ENCODE measurements around the gene SMIM35. TPM values are rescaled to one million over a fixed set of nuclear protein-coding genes. Genes with fewer than 3 reads are reported as not detected.

The SMIM35 gene
- total and polyA plus RNA-seq, 2 of the 13 experiments (the other 11 are each of a cell fraction or from before 2014, with no cell fraction given), result not detected

DNA sequence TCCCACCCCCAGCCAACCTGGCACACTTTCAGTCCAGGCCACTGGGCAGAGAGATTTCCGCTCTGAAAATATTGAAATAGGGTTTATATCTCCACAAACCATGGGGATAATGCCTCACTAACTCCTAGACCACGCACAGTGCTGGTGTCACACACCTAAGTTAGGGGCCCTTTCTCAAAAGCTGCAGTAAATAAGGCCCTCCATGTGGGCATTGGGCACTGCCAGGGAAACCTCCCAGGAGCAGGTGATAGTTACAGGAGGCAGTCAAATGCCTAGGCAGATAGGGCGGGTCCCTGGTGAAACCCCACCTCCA lies 103.6 kb downstream of the SMIM35 start:
- FAIRE-seq (no peak), DNase-seq (ENCODE audit: low spot score) (no peak), ATAC-seq (no peak)
- ChIA-PET CTCF (ENCODE audit: low intra/inter-chr PET ratio, low total read pairs) (no interaction called here), POLR2A (no interaction called here)
- Histone ChIP-seq H3K36me3 (replicated peaks in 1 of 2; ENCODE audit: control insufficient read depth in 1 of 2, insufficient read depth in 2 of 2, low read length in 2 of 2) (no peaks in the 10 kb centered on the region), H3K79me2 (ENCODE audit: insufficient read depth, low read length) (no peaks in the 10 kb centered on the region), H3K27ac (ENCODE audit: extremely low read length, insufficient read depth, low read length) (no peak overlapping the region), H2AFZ (ENCODE audit: low read length) (no peak overlapping the region), H3K4me2 (ENCODE audit: low read depth, low read length) (no peak overlapping the region), H3K4me3 (replicated peaks in 1 of 3; ENCODE audit: insufficient read depth in 1 of 3, low read depth in 2 of 3, low read length in 3 of 3) (no peak overlapping the region), H3K9me3 (ENCODE audit: low read length) (no peaks in the 10 kb centered on the region), H3K27me3 (ENCODE audit: control insufficient read depth in 1 of 2, insufficient read depth in 2 of 2, low read length in 2 of 2) (peaks cover 13 to 65% of the 10 kb centered on the region in 2 experiments), H3K4me1 (ENCODE audit: insufficient read depth, low read length) (peaks cover 17% of the 10 kb centered on the region), H4K20me1 (ENCODE audit: insufficient read depth, low read length) (no peaks in the 10 kb centered on the region), H3K9ac (ENCODE audit: insufficient read depth, low read depth, low read length) (no peak overlapping the region)
- WGBS (ENCODE audit: low lambda C conversion rate), result 0% methylated on average over 1 of the region's 3 CpGs
- intact Hi-C loops (cut with micrococcal nuclease; ENCODE audit: unreplicated experiment) (no loop called here), in situ Hi-C loops (cut with HindIII; ENCODE audit: extremely low pct_ligation_motif_present, low pct_unique_long_range_greater_than_20kb) (no loop called here)
- BruUV-seq (replicated peaks), result no TSS peak
- TF ChIP-seq PAF1 (CRISPR knock-in tag; IDR thresholded peaks at IDR 0.05) (no peak), NFYC (CRISPR knock-in tag; IDR thresholded peaks at IDR 0.05) (no peak), RFX5 (IDR thresholded peaks at IDR 0.05; ENCODE audit: low read depth, low read length) (no peak), TBX3 (IDR thresholded peaks at IDR 0.05; ENCODE audit: borderline replicate concordance) (no peak), MEF2D (CRISPR knock-in tag; IDR thresholded peaks at IDR 0.05) (no peak), ATAD3A (CRISPR knock-in tag; IDR thresholded peaks at IDR 0.05) (no peak), ZBTB8A (CRISPR knock-in tag; IDR thresholded peaks at IDR 0.05; ENCODE audit: borderline replicate concordance, low read depth) (no peak), SALL1 (CRISPR knock-in tag; IDR thresholded peaks at IDR 0.05) (no peak), SIX1 (CRISPR knock-in tag; IDR thresholded peaks at IDR 0.05; ENCODE audit: borderline replicate concordance) (no peak), ZFY (CRISPR knock-in tag; IDR thresholded peaks at IDR 0.05) (no peak), ZFAT (CRISPR knock-in tag; conservative IDR thresholded peaks at IDR 0.05) (no peak), KAT8 (CRISPR knock-in tag; IDR thresholded peaks at IDR 0.05) (no peak)
- TF ChIP-seq, protein P1, sequence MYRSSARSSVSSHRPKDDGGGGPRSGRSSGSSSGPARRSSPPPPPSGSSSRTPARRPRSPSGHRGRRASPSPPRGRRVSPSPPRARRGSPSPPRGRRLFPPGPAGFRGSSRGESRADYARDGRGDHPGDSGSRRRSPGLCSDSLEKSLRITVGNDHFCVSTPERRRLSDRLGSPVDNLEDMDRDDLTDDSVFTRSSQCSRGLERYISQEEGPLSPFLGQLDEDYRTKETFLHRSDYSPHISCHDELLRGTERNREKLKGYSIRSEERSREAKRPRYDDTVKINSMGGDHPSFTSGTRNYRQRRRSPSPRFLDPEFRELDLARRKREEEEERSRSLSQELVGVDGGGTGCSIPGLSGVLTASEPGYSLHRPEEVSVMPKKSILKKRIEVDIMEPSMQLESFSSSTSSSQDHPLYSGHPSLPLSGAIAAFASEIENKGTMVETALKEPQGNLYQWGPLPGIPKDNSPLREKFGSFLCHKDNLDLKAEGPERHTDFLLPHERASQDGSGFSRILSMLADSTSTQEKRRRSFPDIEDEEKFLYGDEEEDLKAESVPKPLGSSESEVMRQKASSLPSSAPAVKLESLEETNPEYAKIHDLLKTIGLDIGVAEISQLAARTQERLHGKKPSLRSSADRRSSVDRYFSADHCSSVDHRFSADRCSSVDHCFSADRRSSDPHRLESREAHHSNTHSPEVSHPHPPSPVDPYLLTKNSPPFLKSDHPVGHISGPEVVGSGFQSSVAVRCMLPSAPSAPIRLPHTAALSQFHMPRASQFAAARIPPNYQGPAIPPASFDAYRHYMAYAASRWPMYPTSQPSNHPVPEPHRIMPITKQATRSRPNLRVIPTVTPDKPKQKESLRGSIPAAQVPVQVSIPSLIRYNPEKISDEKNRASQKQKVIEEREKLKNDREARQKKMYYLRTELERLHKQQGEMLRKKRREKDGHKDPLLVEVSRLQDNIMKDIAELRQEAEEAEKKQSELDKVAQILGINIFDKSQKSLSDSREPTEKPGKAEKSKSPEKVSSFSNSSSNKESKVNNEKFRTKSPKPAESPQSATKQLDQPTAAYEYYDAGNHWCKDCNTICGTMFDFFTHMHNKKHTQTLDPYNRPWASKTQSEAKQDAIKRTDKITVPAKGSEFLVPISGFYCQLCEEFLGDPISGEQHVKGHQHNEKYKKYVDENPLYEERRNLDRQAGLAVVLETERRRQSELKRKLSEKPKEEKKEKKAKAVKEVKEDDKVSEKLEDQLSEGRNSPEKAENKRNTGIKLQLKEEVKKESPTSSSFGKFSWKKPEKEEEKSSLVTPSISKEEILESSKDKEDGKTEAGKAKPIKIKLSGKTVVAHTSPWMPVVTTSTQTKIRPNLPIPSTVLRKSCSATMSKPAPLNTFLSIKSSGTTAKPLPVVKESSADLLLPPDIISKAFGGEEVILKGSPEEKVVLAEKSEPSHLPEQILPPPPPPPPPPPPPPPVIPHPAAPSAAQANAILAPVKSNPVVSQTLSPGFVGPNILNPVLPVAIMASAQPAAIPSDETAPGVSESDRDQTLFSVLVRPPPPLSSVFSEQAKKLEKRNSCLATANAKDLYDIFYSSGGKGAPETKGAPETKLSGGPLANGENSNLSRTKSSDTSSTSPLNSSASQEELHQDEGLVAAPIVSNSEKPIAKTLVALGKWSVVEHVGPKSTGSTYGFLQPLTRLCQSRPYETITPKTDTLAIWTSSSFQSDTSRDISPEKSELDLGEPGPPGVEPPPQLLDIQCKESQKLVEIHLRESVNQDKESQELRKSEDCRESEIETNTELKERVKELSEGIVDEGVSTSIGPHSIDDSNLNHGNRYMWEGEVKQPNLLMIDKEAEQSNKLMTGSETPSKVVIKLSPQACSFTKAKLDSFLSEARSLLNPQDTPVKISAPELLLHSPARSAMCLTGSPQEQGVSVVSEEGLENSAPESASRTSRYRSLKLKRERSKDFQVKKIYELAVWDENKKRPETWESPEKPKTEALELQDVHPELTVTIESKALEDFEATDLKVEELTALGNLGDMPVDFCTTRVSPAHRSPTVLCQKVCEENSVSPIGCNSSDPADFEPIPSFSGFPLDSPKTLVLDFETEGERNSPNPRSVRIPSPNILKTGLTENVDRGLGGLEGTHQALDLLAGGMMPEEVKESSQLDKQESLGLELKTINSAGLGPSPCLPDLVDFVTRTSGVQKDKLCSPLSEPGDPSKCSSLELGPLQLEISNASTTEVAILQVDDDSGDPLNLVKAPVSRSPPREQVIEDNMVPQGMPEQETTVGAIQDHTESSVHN (CRISPR knock-in tag; IDR thresholded peaks at IDR 0.05), result no peak
- TF ChIP-seq, protein P2, sequence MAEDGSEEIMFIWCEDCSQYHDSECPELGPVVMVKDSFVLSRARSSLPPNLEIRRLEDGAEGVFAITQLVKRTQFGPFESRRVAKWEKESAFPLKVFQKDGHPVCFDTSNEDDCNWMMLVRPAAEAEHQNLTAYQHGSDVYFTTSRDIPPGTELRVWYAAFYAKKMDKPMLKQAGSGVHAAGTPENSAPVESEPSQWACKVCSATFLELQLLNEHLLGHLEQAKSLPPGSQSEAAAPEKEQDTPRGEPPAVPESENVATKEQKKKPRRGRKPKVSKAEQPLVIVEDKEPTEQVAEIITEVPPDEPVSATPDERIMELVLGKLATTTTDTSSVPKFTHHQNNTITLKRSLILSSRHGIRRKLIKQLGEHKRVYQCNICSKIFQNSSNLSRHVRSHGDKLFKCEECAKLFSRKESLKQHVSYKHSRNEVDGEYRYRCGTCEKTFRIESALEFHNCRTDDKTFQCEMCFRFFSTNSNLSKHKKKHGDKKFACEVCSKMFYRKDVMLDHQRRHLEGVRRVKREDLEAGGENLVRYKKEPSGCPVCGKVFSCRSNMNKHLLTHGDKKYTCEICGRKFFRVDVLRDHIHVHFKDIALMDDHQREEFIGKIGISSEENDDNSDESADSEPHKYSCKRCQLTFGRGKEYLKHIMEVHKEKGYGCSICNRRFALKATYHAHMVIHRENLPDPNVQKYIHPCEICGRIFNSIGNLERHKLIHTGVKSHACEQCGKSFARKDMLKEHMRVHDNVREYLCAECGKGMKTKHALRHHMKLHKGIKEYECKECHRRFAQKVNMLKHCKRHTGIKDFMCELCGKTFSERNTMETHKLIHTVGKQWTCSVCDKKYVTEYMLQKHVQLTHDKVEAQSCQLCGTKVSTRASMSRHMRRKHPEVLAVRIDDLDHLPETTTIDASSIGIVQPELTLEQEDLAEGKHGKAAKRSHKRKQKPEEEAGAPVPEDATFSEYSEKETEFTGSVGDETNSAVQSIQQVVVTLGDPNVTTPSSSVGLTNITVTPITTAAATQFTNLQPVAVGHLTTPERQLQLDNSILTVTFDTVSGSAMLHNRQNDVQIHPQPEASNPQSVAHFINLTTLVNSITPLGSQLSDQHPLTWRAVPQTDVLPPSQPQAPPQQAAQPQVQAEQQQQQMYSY (CRISPR knock-in tag; IDR thresholded peaks at IDR 0.05), result no peak
